Small intestine (tissue), 7 donors: ENCODE measurements around the gene ARHGAP28. TPM values are rescaled to one million over a fixed set of nuclear protein-coding genes. Genes with fewer than 3 reads are reported as not detected.

Source experiments
- DNase-seq, 2 donors: peaks; one replicate each; pipeline versions ENCODE4 v3.0.0 to v3.0.0-alpha.2; 2013
- FAIRE-seq: peaks from 2 replicates; lab custom pipeline; 2012; peaks lifted over from hg19 to GRCh38; lab: Jason Lieb, UNC
- H3K27ac ChIP-seq, 3 donors: one replicate each; pipeline ENCODE4 v1.5.1; 2013; ENCODE audit warnings: low read length in 2 of 3, mild to moderate bottlenecking in 2 of 3, control low read depth in 1 of 3, inconsistent platforms in 1 of 3, low read depth in 1 of 3, moderate library complexity in 1 of 3
- H3K27me3 ChIP-seq, 3 donors: one replicate each; pipeline ENCODE4 v1.6.1; 2013; ENCODE audit warnings: low read length in 3 of 3, inconsistent platforms in 1 of 3; ENCODE audit not compliant: control insufficient read depth in 3 of 3, insufficient read depth in 3 of 3
- H3K36me3 ChIP-seq, 3 donors: one replicate each; pipeline ENCODE4 v1.6.1; 2013; ENCODE audit warnings: low read length in 3 of 3, inconsistent platforms in 1 of 3, low read depth in 1 of 3, mild to moderate bottlenecking in 1 of 3, moderate library complexity in 1 of 3; ENCODE audit not compliant: control insufficient read depth in 3 of 3, insufficient read depth in 2 of 3
- H3K4me1 ChIP-seq, 3 donors: one replicate each; pipeline ENCODE4 v1.6.1; 2013; ENCODE audit warnings: low read length in 2 of 3, inconsistent platforms in 1 of 3, low read depth in 1 of 3, mild to moderate bottlenecking in 1 of 3, moderate library complexity in 1 of 3; ENCODE audit not compliant: control insufficient read depth in 3 of 3, insufficient read depth in 2 of 3
- H3K4me3 ChIP-seq, 3 donors: one replicate each; pipeline ENCODE4 v1.5.1; 2013; ENCODE audit warnings: low read length in 3 of 3, control low read depth in 1 of 3, inconsistent platforms in 1 of 3, low read depth in 1 of 3, mild to moderate bottlenecking in 1 of 3, moderate library complexity in 1 of 3
- H3K9me3 ChIP-seq, 2 donors: one replicate each; pipeline ENCODE4 v1.6.1; 2013; ENCODE audit warnings: low read depth in 1 of 2, low read length in 1 of 2; ENCODE audit not compliant: control insufficient read depth in 2 of 2, insufficient read depth in 1 of 2
- WGBS, 3 donors: extraction: QIAGEN DNeasy Blood & Tissue Kit; methylation state at CpG; one replicate each; pipeline ENCODE4 v1.1.7; 2013; 5-methylcytosine and 5-hydroxymethylcytosine counted together
- polyA plus RNA-seq, 4 donors: library from polyadenylated mRNA; stranded (reverse) in 3 of 4; unstranded in 1 of 4; fragments of 200-250 nt in 3 of 4; fragments of 120-200 nt in 1 of 4; gene quantifications; one replicate each; pipeline versions ENCODE4 v1.2.1 to v1.2.3, GENCODE V29; 2013
- donor health status: healthy with polysubstance abuse.
- donor health status: control.
- donor health status: control.
- donor health status: Bipolar disorder and iron deficiency.
- donor health status: healthy.

The ARHGAP28 gene
- polyA plus RNA-seq, 4 donors = 1.2 to 10.8 (median 2.4) TPM

DNA sequence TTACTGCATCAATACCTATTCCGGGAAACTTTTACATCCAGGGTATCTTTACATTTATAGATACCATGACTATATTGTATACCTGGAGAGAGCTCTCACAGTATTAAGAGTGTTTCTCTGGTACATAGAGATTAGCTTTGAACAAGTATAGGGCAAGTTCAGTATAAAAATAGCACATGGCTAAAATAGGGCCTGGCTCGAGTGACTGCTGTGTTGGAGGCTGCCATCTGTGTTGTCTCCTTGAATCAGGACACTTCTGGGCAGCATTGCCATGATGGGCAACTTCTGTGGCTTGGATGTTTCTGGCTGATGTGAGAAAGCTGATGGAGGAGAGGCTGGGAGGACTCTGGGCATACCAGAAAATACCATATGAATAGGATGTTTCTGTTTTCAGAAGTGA, 18.7 kb downstream of the ARHGAP28 start:
- no peaks in the 10 kb centered on the region for H3K36me3 ChIP-seq
- no peaks in the 10 kb centered on the region for H3K27me3 ChIP-seq
- peaks cover 0 to 7% of the 10 kb centered on the region in 2 donors for H3K9me3 ChIP-seq
- H3K4me1 ChIP-seq = no peaks in the 10 kb centered on the region
- FAIRE-seq = no peak
- no peak for DNase-seq
- peak overlapping the region in 1 of 3 donors; percentile 7 for H3K27ac ChIP-seq
- H3K4me3 ChIP-seq = no peak overlapping the region
- WGBS, 3 donors = 79 to 87% (median 82%) methylated on average over 2 of the region's 2 CpGs

DNA sequence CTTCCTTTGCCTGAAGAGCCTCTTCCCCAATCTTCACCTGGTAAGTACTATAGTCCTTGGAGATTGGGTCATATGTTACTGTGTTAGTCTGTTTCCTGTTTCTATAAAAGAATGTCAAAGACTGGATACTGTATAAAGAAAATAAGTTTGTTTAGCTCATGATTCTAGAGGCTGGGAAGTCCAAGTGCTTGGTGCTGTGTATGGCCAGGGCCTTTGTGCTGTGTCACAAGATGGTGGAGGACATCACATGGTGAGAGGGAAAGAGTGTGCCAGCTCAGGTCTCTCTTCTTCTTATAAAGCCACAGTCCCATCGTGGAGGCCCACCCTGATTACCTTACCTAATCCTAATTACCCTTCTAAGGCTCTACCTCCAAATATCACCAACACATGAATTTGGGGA, 20.9 kb downstream of the ARHGAP28 start:
- H3K4me1 ChIP-seq = no peaks in the 10 kb centered on the region
- H3K36me3 ChIP-seq = no peaks in the 10 kb centered on the region
- 58 to 94% (median 93%) methylated on average over 1 of the region's 1 CpG for WGBS, 3 donors
- no peak overlapping the region for H3K4me3 ChIP-seq
- FAIRE-seq (no peak), DNase-seq (no peak)
- peaks cover 0 to 7% of the 10 kb centered on the region in 2 donors for H3K9me3 ChIP-seq
- no peak overlapping the region for H3K27ac ChIP-seq
- no peaks in the 10 kb centered on the region for H3K27me3 ChIP-seq

- no peak for DNase-seq
- H3K27me3 ChIP-seq = no peaks in the 10 kb centered on the region
- peak overlapping the region in 2 of 3 donors; percentile 8 to 61 for H3K27ac ChIP-seq
- peaks cover 0 to 7% of the 10 kb centered on the region in 2 donors for H3K9me3 ChIP-seq
- no peak for FAIRE-seq
- H3K36me3 ChIP-seq = no peaks in the 10 kb centered on the region
- no peak overlapping the region for H3K4me3 ChIP-seq
- no peaks in the 10 kb centered on the region for H3K4me1 ChIP-seq
- WGBS, 3 donors = 68 to 89% (median 76%) methylated on average over 2 of the region's 2 CpGs
These were observed 21.7 kb downstream of the ARHGAP28 start for GRCh38 chr18:6751222-6751621.

DNA sequence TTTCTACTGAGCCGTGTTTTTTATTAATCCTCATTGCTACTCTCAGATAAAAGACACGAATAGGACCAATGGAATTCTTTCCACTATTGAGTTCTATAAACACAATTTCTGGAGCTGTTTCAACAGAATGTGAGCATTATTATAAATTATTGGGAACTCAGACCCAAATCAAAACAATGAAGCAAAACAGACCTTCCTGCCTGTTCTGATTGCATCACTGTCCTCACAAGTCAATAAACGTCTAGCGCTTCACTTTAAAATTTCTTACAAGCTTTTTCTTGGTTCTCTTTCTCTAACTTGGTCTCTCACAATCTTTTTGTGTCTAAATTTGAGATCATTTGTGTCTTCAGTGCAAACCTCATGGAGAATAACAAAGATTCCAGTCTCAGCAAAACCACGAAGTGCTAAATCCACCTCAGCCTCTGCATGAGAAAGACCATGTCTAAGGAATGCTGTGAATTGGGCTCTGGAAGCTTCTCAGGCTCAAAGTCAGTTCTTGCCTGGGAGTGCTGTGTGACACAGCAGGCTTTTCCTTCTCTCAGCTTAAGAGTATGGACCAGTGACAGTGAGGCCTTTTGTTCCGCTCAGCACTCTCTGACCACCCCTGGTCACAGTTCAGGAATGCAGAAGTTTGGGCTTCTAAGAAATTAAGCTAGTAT, 22.8 kb downstream of the ARHGAP28 start:
- Histone ChIP-seq H3K4me3 (no peak overlapping the region), H3K36me3 (no peaks in the 10 kb centered on the region), H3K27ac (peak overlapping the region in 1 of 3 donors; percentile 11), H3K4me1 (no peaks in the 10 kb centered on the region), H3K9me3 (peaks cover 0 to 7% of the 10 kb centered on the region in 2 donors), H3K27me3 (no peaks in the 10 kb centered on the region)
- FAIRE-seq = no peak
- 51 to 75% (median 71%) methylated on average over 6 of the region's 6 CpGs for WGBS, 3 donors
- no peak for DNase-seq

GRCh38 chr18:6755107-6755506, 25.6 kb downstream of the ARHGAP28 start:
- FAIRE-seq = no peak
- WGBS, 3 donors = 87 to 93% (median 89%) methylated on average over 5 of the region's 5 CpGs
- H3K36me3 ChIP-seq = no peaks in the 10 kb centered on the region

DNA sequence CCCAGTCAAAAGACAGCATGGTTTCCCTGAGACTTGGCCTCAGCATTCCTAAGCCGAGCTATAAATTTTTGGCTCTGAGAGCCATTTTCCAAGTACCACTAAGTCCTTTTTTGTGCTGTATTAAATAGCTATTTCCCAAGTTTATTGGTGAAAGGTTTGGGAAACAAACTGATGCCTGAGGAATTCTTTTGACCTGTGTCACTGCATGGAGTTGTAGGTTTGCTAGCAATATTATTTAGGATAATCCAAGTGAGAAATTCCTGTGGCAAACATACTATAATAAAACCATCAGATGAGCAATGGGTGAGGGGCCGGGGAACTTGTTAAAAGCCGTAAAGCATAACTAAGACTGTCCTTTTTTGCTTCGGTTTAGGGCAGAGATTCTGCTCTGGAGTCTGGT, 28.4 kb downstream of the ARHGAP28 start:
- Histone ChIP-seq H3K4me3 (no peak overlapping the region), H3K27ac (no peak overlapping the region), H3K27me3 (no peaks in the 10 kb centered on the region), H3K4me1 (no peaks in the 10 kb centered on the region), H3K9me3 (no peaks in the 10 kb centered on the region), H3K36me3 (no peaks in the 10 kb centered on the region)
- 80 to 86% (median 83%) methylated on average over 4 of the region's 4 CpGs for WGBS, 3 donors
- no peak for DNase-seq
- FAIRE-seq = no peak

More at GRCh38 chr18:6755107-6755506, 25.6 kb downstream of the ARHGAP28 start:
- H3K4me1 ChIP-seq = no peaks in the 10 kb centered on the region
- H3K4me3 ChIP-seq = no peak overlapping the region
- DNase-seq = no peak
- H3K27ac ChIP-seq = no peak overlapping the region
- no peaks in the 10 kb centered on the region for H3K27me3 ChIP-seq
- peaks cover 0 to 4% of the 10 kb centered on the region in 2 donors for H3K9me3 ChIP-seq

- FAIRE-seq (no peak), DNase-seq (no peak)
- Histone ChIP-seq H3K9me3 (no peaks in the 10 kb centered on the region), H3K27ac (no peak overlapping the region), H3K27me3 (no peaks in the 10 kb centered on the region), H3K4me3 (no peak overlapping the region), H3K4me1 (no peaks in the 10 kb centered on the region), H3K36me3 (no peaks in the 10 kb centered on the region)
- 50 to 68% (median 63%) methylated on average over 2 of the region's 2 CpGs for WGBS, 3 donors
These were observed 30.1 kb downstream of the ARHGAP28 start for GRCh38 chr18:6759579-6759978.

DNA sequence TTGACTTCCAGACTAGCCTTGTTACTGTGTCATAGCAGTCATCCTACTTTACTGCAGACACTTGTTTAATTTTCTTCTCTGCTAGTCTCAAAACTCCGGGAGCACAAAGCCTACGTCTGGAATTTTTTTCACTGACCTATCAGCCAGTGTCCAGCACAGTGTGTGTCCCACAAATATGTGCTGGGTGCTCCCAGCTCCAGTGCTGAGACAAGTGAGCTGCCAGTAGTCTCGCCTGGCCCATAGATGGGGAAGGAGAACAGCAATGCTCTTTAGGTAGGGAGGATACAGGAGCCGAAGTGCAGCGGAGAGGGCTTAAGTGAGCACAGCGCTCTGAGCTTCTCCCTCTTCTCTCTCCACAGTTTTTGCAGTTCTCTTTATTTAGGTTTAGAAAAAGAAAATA, 34.0 kb downstream of the ARHGAP28 start:
- Histone ChIP-seq H3K4me3 (no peak overlapping the region), H3K4me1 (no peaks in the 10 kb centered on the region), H3K36me3 (no peaks in the 10 kb centered on the region), H3K9me3 (no peaks in the 10 kb centered on the region), H3K27ac (no peak overlapping the region), H3K27me3 (no peaks in the 10 kb centered on the region)
- 85 to 87% (median 86%) methylated on average over 6 of the region's 6 CpGs for WGBS, 3 donors
- FAIRE-seq (no peak), DNase-seq (no peak)

DNA sequence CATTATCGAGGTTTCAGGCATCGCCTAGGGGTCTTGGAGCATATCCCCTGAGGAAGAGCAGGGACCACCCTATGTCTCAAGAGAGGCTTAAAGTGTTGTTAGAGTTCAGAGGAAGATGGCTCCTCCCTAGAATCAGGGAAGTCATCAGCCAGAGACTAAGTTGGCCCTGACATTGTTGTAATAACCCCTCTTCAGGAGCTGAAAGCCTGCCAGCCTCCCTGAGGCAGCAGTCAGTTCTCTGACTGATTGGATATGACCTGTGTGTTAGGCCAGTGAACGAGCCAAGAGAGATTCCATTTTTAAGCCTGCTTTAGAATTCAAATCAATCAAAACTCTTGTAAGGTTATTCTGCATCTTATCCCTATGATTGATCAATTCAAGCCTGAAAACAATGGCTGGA, 34.9 kb downstream of the ARHGAP28 start:
- no peak overlapping the region for H3K27ac ChIP-seq
- no peaks in the 10 kb centered on the region for H3K9me3 ChIP-seq
- H3K27me3 ChIP-seq = no peaks in the 10 kb centered on the region
- H3K4me3 ChIP-seq = no peak overlapping the region
- DNase-seq (no peak), FAIRE-seq (no peak)
- H3K4me1 ChIP-seq = no peaks in the 10 kb centered on the region
- H3K36me3 ChIP-seq = no peaks in the 10 kb centered on the region
- 79 to 87% (median 83%) methylated on average over 3 of the region's 3 CpGs for WGBS, 3 donors
